K562 (cell line): Measurements from ENCODE around the gene TPI1. TPM values are rescaled to one million over a fixed set of nuclear protein-coding genes. Genes with fewer than 3 reads are reported as not detected.

Source experiments
- E2F3 ChIP-seq: fragments of 250-450 bp; sonication (Bioruptor Pico); IDR thresholded peaks from 2 replicates; pipeline ENCODE4 v1.4.0; 2020; ENCODE audit warnings: mild to moderate bottlenecking
- FOSL1 ChIP-seq: fragments of 200-800 bp; sonication (Bioruptor generic); conservative IDR thresholded peaks from 2 replicates; pipeline ENCODE4 v1.6.1; 2016; ENCODE audit warnings: missing genetic modification characterization, missing compliant biosample characterization
- GABPB1 ChIP-seq: sonication (generic); formaldehyde crosslinking; IDR thresholded peaks from 2 replicates; pipeline ENCODE4 v1.8.0; 2022; ENCODE audit warnings: mild to moderate bottlenecking, missing genetic modification reagents
- GATAD2B ChIP-seq: fragments of 450-650 bp; IDR thresholded peaks from 2 replicates; pipeline ENCODE4 v1.6.1; 2017; ENCODE audit warnings: mild to moderate bottlenecking, borderline replicate concordance
- ILF3 ChIP-seq: fragments of 450-650 bp; IDR thresholded peaks from 2 replicates; pipeline ENCODE4 v1.6.1; 2018; ENCODE audit warnings: antibody characterized with exemption, mild to moderate bottlenecking, moderate library complexity, borderline replicate concordance
- MAZ ChIP-seq, 2 experiments: fragments of 450-650 bp in 1 of 2; sonication (generic) in 1 of 2; formaldehyde crosslinking; IDR thresholded peaks in 1 of 2; conservative IDR thresholded peaks in 1 of 2; 2 replicates each; pipeline versions ENCODE4 v1.4.0 to v1.5.0; 2020; ENCODE audit warnings: mild to moderate bottlenecking in 1 of 2, missing genetic modification reagents in 1 of 2
- MITF ChIP-seq: IDR thresholded peaks from 2 replicates; pipeline ENCODE4 v1.6.1; 2014; ENCODE audit warnings: antibody characterized with exemption
- MLLT1 ChIP-seq, 2 experiments: fragments of 450-650 bp; IDR thresholded peaks; 2 replicates each; pipeline ENCODE4 v1.6.1; 2016
- NEUROD1 ChIP-seq: fragments of 150-350 bp; IDR thresholded peaks from 2 replicates; pipeline ENCODE4 v1.6.1; 2014; ENCODE audit warnings: borderline replicate concordance, low read length, low read depth; ENCODE audit not compliant: partially characterized antibody
- NR1H2 ChIP-seq: sonication (generic); formaldehyde crosslinking; IDR thresholded peaks from 2 replicates; pipeline ENCODE4 v1.4.0; 2020; ENCODE audit warnings: mild to moderate bottlenecking, missing genetic modification reagents
- NR2C2 ChIP-seq, 2 experiments: fragments of 200-800 bp in 1 of 2; sonication (Bioruptor generic) in 1 of 2; sonication (generic) in 1 of 2; formaldehyde crosslinking in 1 of 2; IDR thresholded peaks; 2 replicates each; pipeline versions ENCODE4 v1.6.1 to v1.8.0; 2016 to 2022; ENCODE audit warnings: mild to moderate bottlenecking in 1 of 2, missing compliant biosample characterization in 1 of 2, missing genetic modification characterization in 1 of 2, missing genetic modification reagents in 1 of 2
- NUFIP1 ChIP-seq: fragments of 450-650 bp; IDR thresholded peaks from 2 replicates; pipeline ENCODE4 v1.6.1; 2018; ENCODE audit not compliant: partially characterized antibody
- SIX5 ChIP-seq, 2 experiments: IDR thresholded peaks; 2 replicates each; pipeline ENCODE4 v1.6.1; 2011; ENCODE audit warnings: low read length in 2 of 2, borderline replicate concordance in 1 of 2, low read depth in 1 of 2, mild to moderate bottlenecking in 1 of 2, moderate library complexity in 1 of 2; ENCODE audit not compliant: insufficient read depth in 1 of 2
- TAL1 ChIP-seq: fragments of 450-650 bp; IDR thresholded peaks from 2 replicates; pipeline ENCODE4 v1.6.1; 2016; ENCODE audit warnings: mild to moderate bottlenecking
- VEZF1 ChIP-seq: fragments of 200-800 bp; sonication (Bioruptor generic); IDR thresholded peaks from 2 replicates; pipeline ENCODE4 v1.6.1; 2017; ENCODE audit warnings: missing genetic modification characterization, missing compliant biosample characterization
- XRCC5 ChIP-seq: fragments of 200-400 bp; formaldehyde crosslinking; IDR thresholded peaks from 2 replicates; pipeline ENCODE4 v1.6.1; 2017; ENCODE audit warnings: low read depth, mild to moderate bottlenecking, low read length
- ZNF175 ChIP-seq: fragments of 200-800 bp; sonication (Bioruptor generic); IDR thresholded peaks from 2 replicates; pipeline ENCODE4 v1.6.1; 2016; ENCODE audit warnings: low read depth, mild to moderate bottlenecking, missing genetic modification characterization, missing compliant biosample characterization
- ZNF639 ChIP-seq, 2 experiments: fragments of 200-800 bp in 1 of 2; sonication (Bioruptor generic) in 1 of 2; sonication (generic) in 1 of 2; formaldehyde crosslinking in 1 of 2; IDR thresholded peaks in 1 of 2; conservative IDR thresholded peaks in 1 of 2; 2 replicates each; pipeline versions ENCODE4 v1.5.0 to v1.6.1; 2016 to 2020; ENCODE audit warnings: missing compliant biosample characterization in 1 of 2, missing genetic modification characterization in 1 of 2, missing genetic modification reagents in 1 of 2
- ZNF707 ChIP-seq: fragments of 250-450 bp; sonication (Bioruptor Pico); conservative IDR thresholded peaks from 2 replicates; pipeline ENCODE4 v1.8.0; 2022; ENCODE audit warnings: inconsistent platforms, mild to moderate bottlenecking, moderate library complexity
- polyA plus RNA-seq, 8 experiments: library from polyadenylated mRNA; depleted of rRNA in 4 of 8; stranded (reverse) in 5 of 8; unstranded in 3 of 8; fragments of >200 nt; fragmentation: Nextera tagmentation in 2 of 8; fragmentation: Illumina TruSeq in 1 of 8; extraction: Ambion mirVana in 2 of 8; extraction: Trizol in 1 of 8; gene quantifications; 2 replicates each; pipeline versions ENCODE4 v1.2.1 to v1.2.3, GENCODE V29; 2011 to 2014; ENCODE audit warnings: inconsistent platforms in 1 of 8, missing spikeins in 1 of 8
- total RNA-seq, 7 experiments: library from RNA; depleted of rRNA in 6 of 7; stranded (reverse); fragments of >200 nt in 6 of 7; fragmentation: Illumina TruSeq in 2 of 7; extraction: Trizol in 2 of 7; gene quantifications; 2 replicates each; pipeline versions ENCODE4 v1.2.1 to v1.2.3, GENCODE V29; 2011 to 2021; ENCODE audit warnings: low replicate concordance in 1 of 7

The TPI1 gene
- total and polyA plus RNA-seq, 9 of the 15 experiments (the other 6 are each of a cell fraction or from before 2014, with no cell fraction given) = 662 to 4,971 (median 892) TPM

- TF ChIP-seq MAZ (CRISPR knock-in tag; conservative IDR thresholded peaks at IDR 0.05 in 1 of 2, IDR thresholded peaks at IDR 0.05 in 1 of 2) (peak; percentile 80 to 92), SIX5 (IDR thresholded peaks at IDR 0.05; ENCODE audit: borderline replicate concordance in 1 of 2, insufficient read depth in 1 of 2, low read depth in 1 of 2, low read length in 2 of 2) (no peak), VEZF1 (CRISPR knock-in tag) (peak; percentile 81), GABPB1 (CRISPR knock-in tag) (peak; percentile 73), NR1H2 (CRISPR knock-in tag) (no peak), XRCC5 (peak; percentile 85), ZNF707 (no peak), TAL1 (no peak), MITF (peak; percentile 82; the same call in 1 of the 2 replicates), GATAD2B (peak; percentile 74; the same call in 1 of the 2 replicates), NUFIP1 (no peak), NEUROD1 (peak; percentile 6), ILF3 (no peak), E2F3 (CRISPR knock-in tag) (0 out of 2 replicates have a peak, but pooled peaks have one; percentile 27), ZNF639 (CRISPR knock-in tag; conservative IDR thresholded peaks at IDR 0.05 in 1 of 2, IDR thresholded peaks at IDR 0.05 in 1 of 2) (peak in 1 of 2 experiments; percentile 30; a peak in 2 of 4 replicates), NR2C2 (CRISPR knock-in tag; IDR thresholded peaks at IDR 0.05) (no peak), NR2C2 (tag; IDR thresholded peaks at IDR 0.05) (peak; percentile 27; the same call in 1 of the 2 replicates), FOSL1 (tag) (peak; percentile 27; the same call in 1 of the 2 replicates), ZNF175 (CRISPR knock-in tag) (no peak), MLLT1 (IDR thresholded peaks at IDR 0.05) (peak in 1 of 2 experiments; percentile 19; a peak in 1 of 4 replicates)
Measured at GRCh38 chr12:6890789-6891645, 23.7 kb downstream of the TPI1 start (continued).
